ENCODE data around the gene STX1B.
A peak's percentile ranks its signal among the peaks of the same experiment; 100 is the strongest.

Gene STX1B

DNA sequence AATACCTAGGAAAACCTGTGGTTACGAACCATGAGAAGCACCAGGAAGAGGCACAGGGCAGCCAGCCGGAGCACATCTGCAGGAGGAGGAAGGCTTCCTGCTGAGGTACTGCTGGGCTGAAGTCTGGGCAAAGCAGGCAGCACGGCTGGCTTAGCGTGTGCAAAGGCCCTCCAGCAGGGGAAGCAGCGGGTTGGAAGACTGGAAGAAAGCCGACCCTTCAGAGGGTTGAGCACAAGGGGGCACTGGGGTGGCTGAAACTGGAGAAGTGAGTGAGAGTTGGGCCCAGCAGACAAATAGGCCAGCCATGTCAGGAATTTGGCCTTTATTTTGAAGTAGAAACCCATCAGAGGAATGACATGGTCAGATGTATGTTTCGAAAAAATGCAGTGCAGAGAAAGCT, 37.6 kb downstream of the STX1B start:
- DNase-seq = no peak

DNA sequence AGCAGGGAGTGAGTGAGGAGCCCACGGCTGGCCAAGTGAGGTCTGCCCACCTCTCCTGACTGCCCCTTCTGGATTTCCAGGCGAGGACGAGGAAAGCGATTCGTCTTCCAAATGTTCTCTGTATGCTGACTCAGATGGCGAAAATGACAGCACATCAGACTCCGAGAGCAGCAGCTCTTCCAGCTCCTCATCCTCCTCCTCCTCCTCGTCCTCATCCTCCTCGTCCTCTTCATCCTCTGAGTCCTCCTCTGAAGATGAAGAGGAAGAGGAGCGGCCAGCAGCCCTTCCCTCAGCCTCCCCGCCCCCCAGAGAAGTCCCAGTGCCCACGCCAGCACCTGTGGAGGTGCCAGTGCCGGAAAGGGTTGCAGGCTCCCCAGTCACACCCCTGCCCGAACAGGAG, 39.1 kb downstream of the STX1B start:
- DNase-seq = no peak

DNA sequence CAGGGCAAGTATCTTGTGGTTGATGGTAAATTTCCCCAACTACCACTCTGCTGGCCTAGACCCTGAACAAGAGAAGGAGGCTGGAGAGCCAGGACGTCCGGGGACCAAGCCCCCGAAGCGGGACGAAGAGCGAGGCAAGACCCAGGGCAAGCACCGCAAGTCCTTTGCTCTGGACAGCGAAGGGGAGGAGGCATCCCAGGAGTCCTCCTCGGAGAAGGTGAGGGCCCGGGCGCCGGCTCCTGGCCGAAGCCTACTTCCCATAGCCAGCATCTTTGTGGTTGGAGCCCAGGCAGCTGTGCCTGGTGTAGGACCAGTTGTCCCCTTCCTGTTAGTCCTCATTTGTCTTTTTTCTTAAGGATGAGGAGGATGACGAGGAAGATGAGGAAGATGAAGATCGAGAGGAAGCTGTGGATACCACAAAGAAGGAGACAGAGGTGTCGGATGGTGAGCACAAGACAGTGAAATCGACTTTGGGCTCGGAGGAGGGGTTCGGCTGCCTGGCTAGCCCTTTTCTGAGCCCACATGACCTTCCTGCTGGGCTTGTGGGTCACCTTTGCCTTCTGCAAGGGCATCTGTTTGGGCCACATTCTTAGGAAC, 41.1 kb downstream of the STX1B start:
- no peak for DNase-seq

DNA sequence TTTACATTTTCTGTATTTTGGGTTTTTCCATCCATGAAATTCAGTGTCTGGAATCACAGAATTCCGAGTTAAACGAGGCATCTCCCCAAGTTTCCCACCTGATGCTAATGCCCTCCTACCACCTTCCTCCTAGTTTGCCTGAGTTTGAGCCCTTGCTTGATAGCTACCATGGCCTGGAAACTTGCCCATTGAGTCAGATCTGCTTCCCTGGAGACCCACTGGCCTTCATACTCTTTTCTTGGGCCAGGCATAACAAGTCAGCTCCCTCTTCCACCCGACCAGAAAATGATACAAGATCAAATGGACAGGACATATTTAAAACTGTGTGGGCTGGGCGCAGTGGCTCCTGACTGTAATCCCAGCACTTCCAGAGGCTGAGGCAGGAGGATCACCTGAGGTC, 42.6 kb downstream of the STX1B start:
- no peak for DNase-seq

DNA sequence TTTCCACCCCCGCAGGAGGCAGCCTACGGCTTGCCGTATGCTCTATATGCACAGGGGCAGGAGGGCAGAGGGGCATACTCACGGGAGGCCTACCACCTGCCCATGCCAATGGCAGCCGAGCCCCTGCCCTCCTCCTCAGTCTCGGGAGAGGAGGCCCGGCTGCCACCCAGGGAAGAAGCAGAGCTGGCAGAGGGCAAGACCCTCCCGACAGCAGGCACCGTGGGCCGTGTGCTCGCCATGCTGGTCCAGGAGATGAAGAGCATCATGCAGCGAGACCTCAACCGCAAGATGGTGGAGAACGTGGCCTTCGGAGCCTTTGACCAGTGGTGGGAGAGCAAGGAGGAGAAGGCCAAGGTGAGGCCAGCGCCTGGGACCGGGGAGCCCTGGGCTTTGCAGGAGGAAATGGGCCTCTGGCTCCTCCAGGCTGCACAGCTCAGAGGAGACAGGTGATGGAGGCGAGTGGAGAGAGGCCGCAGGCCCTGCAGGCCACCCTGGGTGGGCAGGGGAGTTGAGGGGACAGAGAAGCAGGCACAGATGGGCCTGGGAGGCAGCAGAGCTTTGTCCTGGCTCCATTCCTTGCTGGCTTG, 44.3 kb downstream of the STX1B start:
- DNase-seq = no peak

DNA sequence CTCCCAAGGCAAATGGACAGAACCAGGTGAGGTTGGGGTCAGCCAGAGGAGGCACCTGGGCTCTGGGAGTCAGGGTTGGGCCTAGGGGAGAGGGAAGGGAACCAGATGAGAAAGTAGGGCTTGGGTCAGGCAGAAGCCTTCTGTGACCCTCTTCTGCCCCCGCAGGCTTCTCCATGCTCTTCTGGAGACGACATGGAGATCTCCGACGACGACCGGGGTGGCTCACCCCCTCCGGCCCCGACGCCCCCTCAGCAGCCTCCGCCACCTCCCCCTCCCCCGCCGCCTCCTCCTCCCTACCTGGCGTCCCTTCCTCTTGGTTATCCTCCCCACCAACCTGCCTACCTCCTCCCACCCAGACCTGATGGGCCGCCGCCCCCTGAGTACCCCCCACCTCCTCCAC, 45.0 kb downstream of the STX1B start:
- DNase-seq = no peak

DNA sequence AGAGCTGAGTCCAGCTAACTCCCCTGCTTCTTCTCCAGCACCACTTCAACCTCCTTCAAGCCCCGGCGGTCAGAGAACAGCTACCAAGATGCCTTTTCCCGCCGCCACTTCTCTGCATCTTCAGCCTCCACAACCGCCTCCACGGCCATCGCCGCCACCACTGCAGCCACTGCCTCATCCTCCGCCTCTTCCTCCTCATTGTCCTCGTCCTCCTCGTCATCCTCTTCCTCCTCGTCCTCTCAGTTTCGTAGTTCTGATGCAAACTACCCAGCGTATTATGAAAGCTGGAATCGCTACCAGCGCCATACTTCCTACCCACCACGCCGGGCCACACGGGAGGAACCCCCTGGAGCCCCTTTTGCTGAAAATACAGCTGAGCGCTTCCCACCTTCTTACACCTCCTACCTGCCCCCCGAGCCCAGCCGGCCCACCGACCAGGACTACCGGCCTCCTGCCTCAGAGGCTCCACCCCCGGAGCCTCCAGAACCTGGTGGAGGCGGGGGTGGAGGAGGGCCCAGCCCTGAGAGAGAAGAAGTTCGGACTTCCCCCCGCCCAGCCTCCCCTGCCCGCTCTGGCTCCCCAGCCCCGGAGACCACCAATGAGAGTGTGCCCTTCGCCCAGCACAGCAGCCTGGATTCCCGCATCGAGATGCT, 45.7 kb downstream of the STX1B start:
- DNase-seq = no peak

DNA sequence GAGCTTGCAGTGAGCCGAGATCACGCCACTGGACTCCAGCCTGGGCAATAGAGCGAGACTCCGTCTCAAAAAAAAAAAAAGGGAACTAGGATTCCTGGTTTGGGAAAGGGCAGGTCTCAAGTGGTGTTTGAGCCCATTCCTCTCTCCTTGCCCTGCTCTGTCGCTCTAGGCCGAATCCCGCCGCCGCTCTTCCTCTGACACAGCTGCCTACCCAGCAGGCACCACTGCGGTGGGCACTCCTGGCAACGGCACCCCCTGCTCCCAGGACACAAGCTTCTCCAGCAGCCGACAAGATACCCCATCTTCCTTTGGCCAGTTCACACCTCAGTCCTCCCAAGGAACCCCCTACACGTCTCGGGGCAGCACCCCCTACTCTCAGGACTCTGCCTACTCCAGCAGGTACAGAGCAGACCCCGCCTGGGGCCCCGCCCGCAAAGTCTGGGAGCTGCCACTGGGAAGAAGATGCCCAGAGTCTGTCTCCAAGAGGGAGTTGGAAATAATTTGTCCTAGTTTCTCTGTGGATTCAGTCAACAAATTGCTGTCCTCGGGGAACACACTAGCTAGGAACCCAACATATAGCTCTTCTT, 46.4 kb downstream of the STX1B start:
- DNase-seq = no peak

DNA sequence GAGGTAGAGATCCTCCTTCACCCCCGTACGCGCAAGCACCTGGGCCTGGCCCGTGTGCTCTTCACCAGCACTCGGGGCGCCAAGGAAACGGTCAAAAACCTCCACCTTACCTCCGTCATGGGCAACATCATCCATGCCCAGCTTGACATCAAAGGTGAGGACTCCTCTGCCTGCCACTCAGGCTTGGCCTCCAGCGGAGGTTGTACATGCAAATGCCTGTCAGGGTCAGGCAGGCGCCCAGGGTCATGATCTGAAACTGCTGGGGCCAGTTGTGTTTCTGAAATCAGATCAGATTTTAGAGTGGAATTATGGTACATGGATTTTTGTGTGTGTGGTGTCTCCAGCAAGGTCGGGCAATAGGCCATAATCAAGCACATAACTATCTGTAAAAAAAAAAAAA, 49.1 kb downstream of the STX1B start:
- no peak for DNase-seq

DNA sequence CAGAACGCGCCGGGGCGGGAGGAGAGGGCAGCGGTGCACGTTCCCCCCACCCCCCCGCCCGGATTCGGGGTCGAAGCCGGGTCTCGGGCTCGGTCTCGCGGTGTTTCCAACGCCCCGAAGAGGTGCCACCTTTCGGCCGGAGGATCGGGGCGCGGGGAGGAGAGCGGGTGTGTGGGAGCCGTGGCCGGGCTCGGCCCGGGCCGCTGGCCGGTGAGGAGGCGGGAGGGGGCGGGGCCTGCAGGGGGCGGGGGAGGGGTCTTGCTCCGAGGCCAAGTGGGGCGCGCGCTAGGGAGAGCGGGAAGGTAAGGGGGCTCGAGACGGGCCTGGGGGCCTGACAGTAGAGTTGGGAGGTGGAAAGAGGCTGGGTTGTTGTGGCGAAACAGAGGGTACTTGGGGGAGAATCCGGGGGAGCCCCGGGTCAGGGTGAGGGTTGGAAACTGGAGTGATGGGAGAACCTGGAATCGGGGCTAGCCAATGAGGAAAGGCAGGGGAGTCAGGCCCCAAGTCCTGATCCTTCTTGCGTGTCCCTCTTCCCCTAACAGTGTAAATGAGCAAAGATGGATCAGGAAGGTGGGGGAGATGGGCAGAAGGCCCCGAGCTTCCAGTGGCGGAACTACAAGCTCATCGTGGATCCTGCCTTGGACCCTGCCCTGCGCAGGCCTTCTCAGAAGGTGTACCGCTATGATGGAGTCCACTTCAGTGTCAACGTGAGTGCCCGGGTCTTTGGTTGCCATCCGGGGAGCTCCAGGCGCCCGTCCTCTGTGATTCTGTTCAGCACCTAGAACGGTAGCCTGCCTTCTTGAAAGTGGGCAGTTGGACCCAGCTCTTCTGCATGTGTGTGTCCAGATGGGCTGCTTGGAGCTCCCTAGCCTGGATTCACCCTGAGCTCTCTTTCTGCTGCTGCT, 52.0 kb downstream of the STX1B start:
- no peak for DNase-seq

DNA sequence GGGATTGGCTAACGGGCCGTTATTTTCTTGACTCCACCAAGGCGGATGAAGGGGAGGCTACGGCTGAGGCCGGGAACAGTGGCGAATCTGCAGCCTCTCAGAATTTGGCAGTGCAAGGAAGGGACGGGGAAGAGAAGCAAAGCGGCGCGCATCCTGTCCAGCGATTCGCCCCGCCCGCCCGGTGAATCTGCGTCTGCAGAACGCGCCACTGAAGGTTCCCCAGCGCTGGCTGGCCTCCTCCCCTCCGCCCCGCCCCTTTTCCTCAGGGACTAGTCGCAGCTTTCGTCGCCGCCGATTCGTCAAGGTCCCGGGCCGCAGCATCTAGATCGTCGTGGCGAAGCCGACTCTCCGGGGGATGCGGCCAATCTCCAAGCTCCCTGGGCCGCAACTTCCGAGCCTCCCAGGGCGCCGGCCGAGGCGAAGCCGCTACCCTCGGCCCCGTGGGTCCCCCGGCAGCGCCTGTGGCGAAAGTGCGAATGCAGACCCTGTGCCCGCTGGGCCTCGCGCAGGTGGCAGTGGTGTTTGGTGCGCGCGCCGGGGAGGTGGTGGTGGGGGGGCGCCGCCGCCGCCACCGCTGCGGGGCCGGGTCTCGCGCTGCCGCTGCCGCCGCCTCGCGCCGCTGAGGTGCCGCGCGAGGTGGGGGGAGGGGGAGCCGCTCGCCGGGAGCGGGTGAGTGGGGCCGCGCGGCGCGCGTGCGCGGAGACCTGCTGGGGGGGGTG, 52.8 kb downstream of the STX1B start, which contains the start of gene SETD1A:
TSS of gene SETD1A (plus strand) at position 299 of the 719 bp plus-strand sequence. CDS start 978 bp downstream, outside the sequence.
- peak; percentile 99 for DNase-seq

DNA sequence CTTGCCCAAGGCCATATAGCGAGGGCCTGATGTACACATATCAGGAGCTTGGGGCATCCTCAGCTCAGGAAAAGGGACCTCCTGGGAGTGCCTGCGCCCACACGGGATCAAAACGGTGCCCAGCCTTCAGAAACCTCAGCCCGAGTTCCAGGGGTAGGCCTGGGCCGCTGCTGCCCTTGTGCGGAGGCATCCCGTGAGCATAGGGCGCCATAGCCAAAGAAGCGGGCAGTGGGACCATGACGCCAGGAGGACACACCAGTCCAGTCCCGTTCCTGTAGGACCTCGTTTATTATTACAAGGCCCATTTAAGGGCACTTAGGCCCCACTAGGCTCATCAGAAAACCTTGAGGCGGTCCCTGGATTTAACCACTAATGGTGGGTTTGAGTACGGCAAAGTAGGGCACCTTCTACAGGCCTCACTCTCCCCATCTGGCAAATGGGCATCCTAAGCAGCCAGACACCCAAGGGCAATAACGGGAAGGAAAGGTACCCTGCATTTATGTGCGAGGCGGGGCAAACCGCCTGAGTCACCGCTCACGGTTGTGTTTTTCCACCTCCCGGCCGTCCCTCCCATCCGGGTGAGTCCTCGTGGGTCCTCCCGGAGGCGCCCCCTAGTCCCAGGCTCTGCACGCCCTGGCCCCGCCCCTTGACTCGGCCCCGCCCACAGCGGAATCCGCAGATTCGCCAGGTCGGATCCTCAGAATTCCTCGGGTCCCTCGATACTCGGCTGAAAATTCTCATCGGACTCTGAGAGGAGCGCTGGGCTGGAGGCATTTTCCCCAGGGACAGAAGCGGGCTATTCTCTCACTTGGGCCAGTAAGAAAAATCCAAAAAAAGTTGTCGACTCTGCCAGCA, 53.6 kb downstream of the STX1B start:
- DNase-seq = peak; percentile 97

DNA sequence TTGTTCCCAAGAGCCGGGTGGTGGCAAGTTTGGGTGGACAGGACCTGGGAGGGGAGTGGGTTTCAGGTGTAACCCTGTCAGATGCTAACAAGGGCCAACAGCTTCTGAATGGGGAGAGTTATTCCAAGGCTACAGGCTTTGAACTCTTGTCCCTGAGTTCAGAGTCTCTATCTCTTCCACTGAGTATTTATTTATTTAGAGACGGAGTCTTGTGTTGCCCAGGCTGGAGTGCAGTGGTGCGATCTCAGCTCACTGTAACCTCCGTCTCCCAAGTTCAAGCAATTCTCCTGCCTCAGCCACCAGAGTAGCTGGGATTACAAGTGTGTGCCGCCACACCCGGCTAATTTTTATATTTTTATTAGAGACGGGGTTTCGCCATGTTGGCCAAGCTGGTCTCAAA, 55.4 kb downstream of the STX1B start:
- no peak for DNase-seq

DNA sequence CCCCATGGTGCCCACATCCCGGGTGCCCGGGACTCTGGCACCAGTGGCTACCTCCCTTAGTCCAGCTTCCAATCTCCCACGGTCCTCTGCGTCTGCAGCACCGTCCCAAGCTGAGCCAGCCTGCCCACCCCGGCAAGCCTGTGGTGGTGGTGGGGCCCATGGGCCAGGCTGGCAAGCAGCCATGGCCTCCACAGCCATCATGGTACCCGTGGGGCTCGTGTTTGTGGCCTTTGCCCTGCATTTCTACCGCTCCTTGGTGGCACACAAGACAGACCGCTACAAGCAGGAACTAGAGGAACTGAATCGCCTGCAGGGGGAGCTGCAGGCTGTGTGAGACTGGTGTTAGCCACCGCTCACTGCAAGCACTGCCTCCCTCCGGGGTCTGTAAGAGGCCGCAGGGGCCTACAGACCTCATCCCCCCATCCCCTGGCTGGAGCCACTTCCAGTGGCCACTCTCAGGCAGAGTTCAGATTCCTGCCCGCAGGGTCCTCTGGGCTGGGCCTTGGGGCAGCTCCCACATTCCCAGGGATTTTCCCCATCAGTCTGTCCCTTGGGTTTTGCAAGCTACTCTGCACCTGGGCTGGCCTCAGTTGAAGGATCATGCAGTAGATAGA, 56.8 kb downstream of the STX1B start:
- peak; percentile 82 for DNase-seq

DNA sequence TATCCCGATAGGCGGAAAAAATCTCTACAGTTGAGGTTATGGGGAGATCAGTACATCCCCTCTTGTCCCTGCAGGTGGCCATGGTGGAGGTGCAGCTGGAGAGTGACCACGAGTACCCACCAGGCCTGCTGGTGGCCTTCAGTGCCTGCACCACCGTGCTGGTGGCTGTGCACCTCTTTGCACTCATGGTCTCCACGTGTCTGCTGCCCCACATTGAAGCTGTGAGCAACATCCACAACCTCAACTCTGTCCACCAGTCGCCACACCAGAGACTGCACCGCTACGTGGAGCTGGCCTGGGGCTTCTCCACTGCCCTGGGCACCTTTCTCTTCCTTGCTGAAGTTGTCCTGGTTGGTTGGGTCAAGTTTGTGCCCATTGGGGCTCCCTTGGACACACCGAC, 57.3 kb downstream of the STX1B start:
- no peak for DNase-seq

DNA sequence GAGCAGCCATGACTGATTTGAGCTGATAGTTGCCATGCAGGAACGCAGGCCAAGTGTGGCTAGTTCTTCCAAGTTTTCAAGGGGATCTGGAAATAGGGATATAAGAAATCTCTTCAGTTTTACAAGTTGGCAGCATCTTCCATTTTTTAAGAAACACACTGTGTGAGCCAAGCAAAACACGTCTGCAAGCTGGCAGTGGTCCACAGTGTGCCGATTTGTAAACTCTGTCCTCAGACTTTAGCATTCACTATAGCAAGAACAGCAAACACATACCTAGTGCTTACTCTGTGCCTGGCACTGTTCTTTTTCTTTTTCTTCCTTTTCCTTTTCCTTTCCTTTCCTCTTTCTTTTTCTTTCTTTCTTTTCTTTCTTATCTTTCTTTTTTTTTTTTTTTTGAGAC, 58.7 kb downstream of the STX1B start:
- no peak for DNase-seq

DNA sequence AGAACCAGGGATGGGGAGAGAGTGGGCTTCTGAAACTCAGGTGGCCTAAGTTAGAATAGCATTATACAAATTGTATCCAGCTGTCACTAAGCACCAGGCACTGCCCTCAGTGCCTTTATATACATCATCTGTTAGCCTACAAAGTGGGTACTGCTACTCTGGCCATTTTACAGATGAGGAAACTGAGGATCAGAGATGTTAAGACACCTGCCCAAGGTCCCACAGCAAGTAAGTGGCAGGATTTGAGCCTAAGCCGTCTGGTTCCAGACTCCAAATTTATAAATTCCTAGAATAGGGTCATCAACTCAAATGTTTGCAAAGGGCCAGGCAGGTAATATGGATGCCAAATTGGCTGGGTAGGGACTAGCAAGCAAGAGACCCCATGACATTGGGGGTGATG, 59.2 kb downstream of the STX1B start:
- no peak for DNase-seq

DNA sequence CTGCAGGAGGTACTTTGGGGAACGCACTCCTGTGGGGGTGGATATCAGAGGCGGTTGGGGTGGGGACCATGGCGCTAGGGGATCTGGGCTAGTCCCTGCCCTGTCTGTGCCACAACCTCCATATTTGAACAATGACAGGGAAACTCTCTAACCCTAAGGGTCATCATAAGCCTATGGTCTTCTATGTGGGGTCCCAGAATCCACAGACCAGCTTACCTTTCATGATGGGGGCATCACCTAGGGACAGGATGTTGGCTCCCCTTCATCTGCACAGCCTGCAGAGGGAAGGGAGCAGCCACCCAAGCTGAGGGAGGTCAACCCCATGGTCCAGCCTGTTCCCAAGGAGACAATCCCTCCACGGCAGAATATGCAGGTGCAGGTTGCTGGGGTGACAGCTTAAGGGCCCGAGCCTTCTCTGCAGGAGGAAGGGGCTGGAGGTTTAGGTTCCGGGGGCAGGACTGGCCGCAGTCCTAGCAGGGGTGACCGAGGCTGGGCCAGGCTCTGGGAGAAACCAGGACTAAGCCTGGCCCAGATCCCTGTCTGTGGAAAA, 59.8 kb downstream of the STX1B start:
- DNase-seq = no peak

DNA sequence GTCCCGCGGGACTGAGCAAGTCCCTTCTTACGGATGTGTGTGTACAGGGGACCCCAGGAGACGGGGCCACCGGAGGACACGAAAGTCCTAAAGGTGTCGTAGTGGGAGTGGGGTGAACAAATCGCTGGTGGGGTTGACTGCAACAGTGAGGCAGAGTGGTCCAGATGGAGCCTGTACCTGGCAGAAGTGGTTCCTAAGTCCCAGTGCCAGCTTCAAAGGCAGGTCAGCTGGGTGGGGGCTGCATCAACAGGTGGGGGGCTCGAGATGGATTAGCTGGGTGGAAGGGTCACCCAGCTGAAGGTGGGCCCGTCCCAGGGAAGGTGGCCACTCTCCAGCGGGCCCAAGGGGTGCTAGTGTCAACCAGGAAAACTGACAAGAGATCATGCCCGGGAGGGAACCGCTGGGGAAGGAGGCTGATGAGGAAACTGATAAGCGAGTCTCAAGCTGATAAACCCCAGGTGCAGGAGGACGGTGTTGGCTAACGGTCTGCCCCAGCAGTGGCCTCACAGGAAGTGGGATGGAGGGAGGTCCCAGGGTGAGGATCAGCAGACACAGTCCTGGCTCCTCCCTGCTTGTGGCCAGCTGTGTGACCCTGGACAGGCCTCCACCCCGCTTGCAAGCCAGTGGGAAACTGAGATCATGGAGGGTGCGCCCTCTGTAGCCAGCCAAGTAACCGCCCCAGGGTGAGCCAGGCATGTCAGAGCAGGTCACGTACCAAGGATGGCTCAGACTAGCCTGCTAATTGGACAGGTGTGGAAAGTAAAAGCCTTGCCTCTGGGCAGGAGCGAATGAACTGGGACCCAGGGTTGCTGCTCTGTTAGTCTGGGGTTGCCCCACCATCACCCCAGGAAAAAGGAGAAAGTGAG, 60.6 kb downstream of the STX1B start:
- peak; percentile 77 for DNase-seq

Measured in activated CD8-positive, alpha-beta memory T cell treated with anti-CD3 and anti-CD28 coated beads for 24 hours (primary cell).